ENCODE data around the gene PDE4D.

PDE4D gene

GRCh38 chr5:59588922-59589321 lies 304.6 kb downstream of the PDE4D start:
- DNase-seq (ENCODE audit: low read depth, low spot score): peak; percentile 64
- no peak for TF ChIP-seq CTCF (IDR thresholded peaks at IDR 0.05; ENCODE audit: low read depth, low read length)
- no peak overlapping the region for H3K4me3 ChIP-seq (ENCODE audit: low read depth, low read length)
- in situ Hi-C loops (cut with HindIII; ENCODE audit: low sequenced_read_pairs): no loop called here

- in situ Hi-C loops (cut with HindIII; ENCODE audit: low sequenced_read_pairs): no loop called here
- TF ChIP-seq CTCF (IDR thresholded peaks at IDR 0.05; ENCODE audit: low read depth, low read length): peak; percentile 52
- peak overlapping the region; percentile 37 for H3K4me3 ChIP-seq (ENCODE audit: low read depth, low read length)
- peak; percentile 87 for DNase-seq (ENCODE audit: low read depth, low spot score)
Measured at GRCh38 chr5:59587489-59588337, 305.8 kb downstream of the PDE4D start.

- TF ChIP-seq CTCF (IDR thresholded peaks at IDR 0.05; ENCODE audit: low read depth, low read length): no peak
- H3K4me3 ChIP-seq (ENCODE audit: low read depth, low read length): peak overlapping the region; percentile 37
- DNase-seq (ENCODE audit: low read depth, low spot score): no peak
- in situ Hi-C loops (cut with HindIII; ENCODE audit: low sequenced_read_pairs): no loop called here
Measured at GRCh38 chr5:59586841-59587240, 306.7 kb downstream of the PDE4D start.

GRCh38 chr5:59584858-59585846 lies 308.4 kb downstream of the PDE4D start:
- H3K4me3 ChIP-seq (ENCODE audit: low read depth, low read length): no peak overlapping the region
- TF ChIP-seq CTCF (IDR thresholded peaks at IDR 0.05; ENCODE audit: low read depth, low read length): no peak
- in situ Hi-C loops (cut with HindIII; ENCODE audit: low sequenced_read_pairs): no loop called here
- no peak for DNase-seq (ENCODE audit: low read depth, low spot score)

GRCh38 chr5:59583810-59584562 lies 309.5 kb downstream of the PDE4D start:
- no peak for TF ChIP-seq CTCF (IDR thresholded peaks at IDR 0.05; ENCODE audit: low read depth, low read length)
- H3K4me3 ChIP-seq (ENCODE audit: low read depth, low read length): no peak overlapping the region
- DNase-seq (ENCODE audit: low read depth, low spot score): peak; percentile 35
- in situ Hi-C loops (cut with HindIII; ENCODE audit: low sequenced_read_pairs): no loop called here

Measured in astrocyte of the spinal cord (primary cell).